Gastrocnemius medialis (tissue), 4 donors: Measurements from ENCODE around the gene PDZRN3.

Experiments used
- CTCF ChIP-seq, 5 experiments: fragments of 450-650 bp in 3 of 5; fragments of 200-600 bp in 2 of 5; sonication (generic) in 2 of 5; IDR thresholded peaks in 4 of 5; conservative IDR thresholded peaks in 1 of 5; 1 replicate in 4 of 5; 2 replicates in 1 of 5; pipeline ENCODE4 v1.5.1; 2016 to 2019; ENCODE audit warnings: antibody characterized with exemption in 5 of 5, mild to moderate bottlenecking in 3 of 5, moderate library complexity in 3 of 5
- POLR2A ChIP-seq, 2 donors: fragments of 450-650 bp; IDR thresholded peaks; one replicate each; pipeline ENCODE4 v1.6.1; 2017; ENCODE audit warnings: antibody characterized with exemption in 2 of 2, mild to moderate bottlenecking in 2 of 2, moderate library complexity in 2 of 2

DNA sequence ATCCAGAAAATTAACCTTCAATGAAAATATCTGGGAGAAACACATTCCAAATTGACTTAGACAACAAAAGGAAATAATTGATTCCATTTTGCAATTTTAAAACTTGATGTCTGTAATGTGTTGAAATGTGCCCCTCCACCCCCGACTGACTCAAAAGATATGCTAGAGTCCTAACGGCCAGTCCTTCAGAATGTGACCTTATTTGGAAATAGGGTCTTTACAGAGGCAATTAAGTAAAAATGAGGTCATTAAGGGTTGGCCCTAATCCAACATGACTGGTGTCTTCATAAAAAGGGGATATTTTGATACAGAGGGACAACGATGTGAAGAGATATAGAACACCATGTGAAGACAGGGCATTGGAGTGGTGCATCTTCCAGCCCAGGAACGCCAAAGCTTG lies 153.9 kb downstream of the PDZRN3 start:
- TF ChIP-seq CTCF (IDR thresholded peaks at IDR 0.05 in 4 of 5, conservative IDR thresholded peaks at IDR 0.05 in 1 of 5) (no peak), POLR2A (IDR thresholded peaks at IDR 0.05) (no peak)
